SKM-1 (cell line): ENCODE data around the gene ATP5PB.

ENCODE experiments used
- DNase-seq: peaks from one replicate; lab custom pipeline; 2025; ENCODE audit not compliant: unreplicated experiment; lab: John Stamatoyannopoulos, UW

ATP5PB gene

GRCh38 chr1:111474106-111474505 lies 24.8 kb downstream of the ATP5PB start:
- DNase-seq, result no peak

DNA sequence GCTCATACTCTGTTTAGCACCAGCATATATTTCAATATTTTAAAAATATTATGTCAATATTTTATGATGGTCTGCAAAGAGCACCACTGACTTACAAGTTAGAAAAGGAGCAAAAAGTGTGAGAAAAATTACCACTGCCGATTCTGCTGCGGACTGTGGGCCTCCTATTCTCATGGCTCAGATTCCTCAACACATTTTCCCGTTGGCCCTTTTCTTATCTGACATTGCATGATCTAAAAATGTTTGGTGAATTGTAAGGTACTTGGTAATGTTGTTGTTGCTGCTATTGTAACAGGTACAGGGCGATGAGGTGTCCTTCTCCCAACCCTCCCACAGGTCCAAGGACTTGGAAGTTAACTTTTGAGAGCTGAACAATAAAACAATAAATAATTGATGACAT lies 25.3 kb downstream of the ATP5PB start:
- DNase-seq, result no peak

GRCh38 chr1:111475701-111476100 lies 26.4 kb downstream of the ATP5PB start:
- no peak for DNase-seq

- no peak for DNase-seq
Observed at GRCh38 chr1:111476214-111476613, 26.9 kb downstream of the ATP5PB start.

DNA sequence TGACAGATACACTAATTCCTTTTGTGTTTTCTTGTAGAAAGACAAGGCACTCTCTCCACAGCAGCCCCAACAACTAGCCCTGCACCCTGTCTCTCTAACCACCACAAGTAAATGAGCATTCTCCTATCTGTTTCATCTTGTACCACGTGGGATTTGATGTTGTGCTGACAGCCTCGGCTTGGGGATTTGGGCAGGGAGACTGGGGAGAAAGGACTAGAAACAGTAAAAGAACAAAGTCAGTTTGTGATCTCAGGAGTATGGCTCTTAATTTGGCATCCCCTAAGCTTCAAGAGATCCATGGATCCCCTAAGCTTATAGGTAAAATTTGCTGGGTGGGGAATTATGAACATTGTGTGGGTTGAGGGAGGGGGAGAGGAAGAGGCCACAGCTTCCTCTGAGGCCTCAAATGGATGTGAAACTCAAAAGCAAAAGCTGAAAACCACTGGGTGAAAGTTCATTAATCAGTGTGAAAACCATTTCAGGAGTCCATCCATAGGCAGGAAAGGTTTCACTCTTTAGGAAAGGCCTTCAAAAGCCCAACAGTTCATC lies 27.6 kb downstream of the ATP5PB start:
- peak; percentile 41 for DNase-seq

- peak; percentile 50 for DNase-seq
Observed at GRCh38 chr1:111480674-111481073, 31.4 kb downstream of the ATP5PB start.

GRCh38 chr1:111481387-111482221 lies 32.3 kb downstream of the ATP5PB start:
- DNase-seq, result peak; percentile 59

GRCh38 chr1:111483166-111483565 lies 33.9 kb downstream of the ATP5PB start:
- DNase-seq, result no peak

DNA sequence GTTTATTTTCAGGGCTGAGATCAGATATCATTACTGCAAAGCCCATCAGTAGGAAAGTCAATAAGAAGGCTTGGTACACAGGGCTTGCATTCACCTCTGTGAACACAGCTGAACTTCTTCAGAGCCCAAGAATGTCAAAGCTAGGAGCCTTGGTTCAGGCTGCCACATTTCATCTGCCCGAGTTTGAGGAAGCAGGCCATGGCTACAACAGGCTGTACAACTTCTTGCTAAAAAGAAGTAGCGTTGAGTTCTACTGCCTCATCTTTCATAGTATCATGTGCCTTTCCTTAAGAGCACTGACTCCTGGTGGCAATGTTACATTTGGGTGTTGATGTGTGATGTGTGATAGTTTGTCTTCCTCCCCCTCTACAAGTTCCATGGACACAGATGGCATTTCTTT lies 34.6 kb downstream of the ATP5PB start:
- no peak for DNase-seq

- DNase-seq, result no peak
Observed at GRCh38 chr1:111484391-111485026, 35.2 kb downstream of the ATP5PB start.

GRCh38 chr1:111486431-111486830 lies 37.2 kb downstream of the ATP5PB start:
- no peak for DNase-seq

DNA sequence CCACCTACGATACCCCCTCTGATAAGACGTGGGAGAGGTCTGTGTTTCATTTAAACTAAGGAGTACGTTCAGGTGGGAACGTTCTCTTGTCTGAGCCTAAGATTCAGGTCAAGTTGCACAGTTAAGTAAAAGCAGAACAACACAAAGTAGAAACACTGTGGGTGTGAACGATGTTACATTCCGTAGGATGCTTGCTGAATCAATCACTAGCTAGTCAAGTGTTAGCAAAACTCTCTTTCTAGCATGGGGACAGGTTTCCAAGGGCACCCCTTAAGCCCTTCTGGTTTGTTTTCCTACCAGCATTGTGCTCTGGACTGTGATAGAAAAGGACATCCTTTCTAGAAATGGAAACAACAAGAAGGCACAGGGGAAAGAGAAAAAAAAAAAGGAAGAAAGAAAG lies 37.9 kb downstream of the ATP5PB start:
- DNase-seq, result no peak

GRCh38 chr1:111488669-111489068 lies 39.4 kb downstream of the ATP5PB start:
- no peak for DNase-seq

- peak; percentile 54 for DNase-seq
Observed at GRCh38 chr1:111489604-111490003, 40.3 kb downstream of the ATP5PB start.

DNA sequence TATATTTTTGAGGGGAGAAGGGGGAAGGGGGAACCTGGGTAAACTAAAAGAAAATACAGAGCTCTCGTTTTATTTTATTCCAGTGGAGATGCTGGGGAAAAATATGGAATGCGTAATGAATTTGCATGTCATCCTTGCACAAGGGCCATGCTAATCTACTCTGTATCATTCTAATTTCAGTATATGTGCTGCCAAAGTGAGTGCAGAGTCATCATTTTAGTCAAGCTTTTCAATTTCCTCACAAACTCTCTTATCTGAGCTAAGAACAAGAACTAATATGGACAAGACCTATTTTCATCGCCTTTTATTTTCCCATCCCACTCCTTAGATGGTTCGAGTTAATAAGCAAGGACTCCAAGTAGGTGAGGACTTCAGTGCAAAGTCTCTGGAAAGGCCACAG lies 41.0 kb downstream of the ATP5PB start:
- no peak for DNase-seq

DNA sequence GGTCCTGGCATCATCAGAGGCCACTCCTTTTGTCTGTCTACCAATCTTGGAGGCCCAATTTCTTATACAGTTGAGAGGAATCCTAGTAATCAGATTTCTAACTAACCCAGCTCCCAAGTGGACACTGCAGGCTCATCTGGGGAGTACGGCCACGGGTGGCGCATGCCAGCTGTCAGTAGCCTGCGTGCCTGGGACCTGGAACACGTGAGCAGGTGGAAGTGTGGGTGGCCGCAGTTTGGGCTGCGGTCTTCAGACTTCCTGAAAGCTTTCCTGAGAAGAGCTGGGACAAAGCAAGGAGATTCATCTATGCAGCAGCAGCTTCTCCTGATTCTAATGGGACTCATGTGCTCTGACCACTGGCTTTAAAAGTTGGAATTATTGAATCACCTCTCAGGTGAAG lies 41.8 kb downstream of the ATP5PB start:
- DNase-seq, result no peak

DNA sequence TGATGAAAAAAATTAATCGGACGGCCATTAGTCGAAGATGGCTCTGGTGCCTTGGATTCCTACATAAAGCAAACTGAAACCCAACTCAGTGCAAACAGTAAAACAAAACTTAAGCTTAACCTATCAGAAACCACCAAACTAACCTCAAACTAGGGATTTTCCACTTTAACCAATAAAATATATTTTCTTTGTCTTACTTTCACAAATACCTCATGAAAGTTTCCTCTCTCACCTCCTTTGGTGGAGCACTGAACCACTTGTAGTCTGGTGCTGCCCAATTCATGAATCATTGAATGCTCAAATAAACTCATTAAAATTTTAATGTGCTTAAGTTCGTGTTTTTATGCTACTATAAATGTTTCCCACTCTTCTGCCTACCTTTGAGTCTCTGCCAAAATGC lies 47.1 kb downstream of the ATP5PB start:
- DNase-seq, result no peak

DNA sequence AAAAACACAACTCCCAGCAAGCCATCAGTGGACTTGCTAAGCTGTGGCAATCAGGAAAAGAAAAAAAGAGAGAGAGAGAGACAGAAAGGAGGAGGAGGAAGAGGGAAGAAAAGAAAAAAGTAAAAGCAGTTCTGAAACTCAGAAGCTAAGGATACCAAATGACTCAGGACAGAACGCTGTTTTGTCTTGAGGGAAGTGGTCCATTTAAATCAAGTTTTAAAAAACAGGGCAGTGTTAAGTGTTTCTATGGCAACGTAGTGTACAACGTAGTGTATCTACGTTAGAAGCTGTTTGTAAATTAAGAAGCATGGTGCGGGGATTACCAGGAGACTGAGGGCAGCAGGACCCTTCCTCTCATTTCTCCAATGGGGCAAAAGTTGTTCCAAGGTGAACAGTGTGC lies 48.3 kb downstream of the ATP5PB start:
- no peak for DNase-seq

GRCh38 chr1:111499026-111499785 lies 49.9 kb downstream of the ATP5PB start:
- no peak for DNase-seq

GRCh38 chr1:111501645-111502044 lies 52.4 kb downstream of the ATP5PB start:
- no peak for DNase-seq

DNA sequence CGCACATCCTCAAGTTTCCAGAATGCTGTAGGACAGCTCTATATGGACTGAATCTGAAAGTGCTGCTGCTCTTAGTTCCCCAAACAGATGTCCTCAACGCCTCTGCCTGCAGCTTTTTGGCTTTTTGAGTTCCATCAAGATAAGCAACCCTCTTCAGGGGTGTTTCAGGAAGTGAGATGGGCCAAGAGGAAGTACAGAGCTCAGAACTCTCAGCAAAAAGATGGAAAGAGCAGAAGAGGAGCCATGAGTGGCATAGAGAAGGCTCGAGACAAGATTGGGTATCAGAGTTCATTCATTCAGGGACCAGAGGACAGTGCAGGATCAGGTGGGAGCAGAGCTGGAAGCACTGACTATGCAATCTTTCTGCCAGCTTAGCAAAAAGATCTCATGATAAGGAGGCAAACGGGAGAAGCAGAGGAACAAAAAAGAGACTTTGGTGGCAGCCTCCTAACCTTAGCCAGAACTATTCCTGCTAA lies 54.4 kb downstream of the ATP5PB start, which contains the start of the genes ADORA3 and TMIGD3:
Gene ADORA3, minus strand, starts transcription at position 49 of the 476 bp plus-strand sequence. CDS start 279 bp downstream, outside the sequence.
Gene TMIGD3, minus strand, starts transcription at position 49 of the 476 bp plus-strand sequence. CDS start 279 bp downstream, outside the sequence.
- peak; percentile 88 for DNase-seq
